Sigmoid colon (tissue), 4 donors: ENCODE data around the gene RPL35.

Source experiments
- CTCF ChIP-seq, 4 experiments: fragments of 450-650 bp in 3 of 4; fragments of 200-600 bp in 1 of 4; IDR thresholded peaks; one replicate each; pipeline ENCODE4 v1.5.1; 2016 to 2019; ENCODE audit warnings: antibody characterized with exemption in 4 of 4, mild to moderate bottlenecking in 3 of 4, moderate library complexity in 2 of 4
- POLR2A ChIP-seq, 2 donors: fragments of 450-650 bp; IDR thresholded peaks; one replicate each; pipeline ENCODE4 v1.6.1; 2016; ENCODE audit warnings: antibody characterized with exemption in 2 of 2, mild to moderate bottlenecking in 2 of 2, moderate library complexity in 2 of 2
- POLR2AphosphoS5 ChIP-seq, 4 donors: sonication (generic); formaldehyde crosslinking; IDR thresholded peaks; one replicate each; pipeline ENCODE4 v1.6.1; 2017; ENCODE audit warnings: antibody characterized with exemption in 4 of 4

GRCh38 chr9:124887832-124888231 lies 26.1 kb upstream of the RPL35 start:
- TF ChIP-seq CTCF (IDR thresholded peaks at IDR 0.05) = no peak
- no peak for TF ChIP-seq POLR2AphosphoS5 (IDR thresholded peaks at IDR 0.05)
- no peak for TF ChIP-seq POLR2A (IDR thresholded peaks at IDR 0.05)
